ENCODE measurements around the gene MAP3K1. TPM values are rescaled to one million over a fixed set of nuclear protein-coding genes. Genes with fewer than 3 reads are reported as not detected.

MAP3K1 gene
- total RNA-seq, 4 donors from 2014 or later = 22.8 to 35.9 (median 29.9) TPM

DNA sequence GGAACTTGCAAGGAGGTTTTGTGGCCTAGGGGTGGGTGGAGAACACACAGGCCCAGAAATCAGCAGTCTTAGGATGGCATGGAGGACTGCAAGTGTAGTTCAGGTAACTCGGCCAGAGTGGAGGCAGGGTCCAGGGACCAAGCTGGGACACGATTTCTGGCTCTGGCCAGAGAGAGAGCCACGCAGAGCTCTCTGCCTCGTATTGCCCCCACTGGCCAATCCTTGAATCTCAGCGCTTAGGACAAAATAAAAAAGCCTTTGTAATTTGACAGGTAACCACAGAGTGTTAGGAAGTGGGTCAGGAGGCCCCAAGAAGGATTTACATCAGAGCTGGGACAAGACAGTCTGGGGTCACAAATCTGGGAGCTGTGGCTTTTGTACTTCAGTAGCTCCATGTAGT lies 11.7 kb downstream of the MAP3K1 start:
- Histone ChIP-seq H3K4me1 (peaks cover 12 to 99% (median 49%) of the 10 kb centered on the region in 3 donors), H3K4me3 (no peak overlapping the region), H3K27me3 (no peaks in the 10 kb centered on the region), H3K27ac (peak overlapping the region in 1 of 4 donors; percentile 32), H3K36me3 (no peaks in the 10 kb centered on the region), H3K9me3 (no peaks in the 10 kb centered on the region)
- no peak for DNase-seq
- intact Hi-C loops (cut with DNase I) = no loop called here
- 39 to 51% methylated on average over 5 of the region's 5 CpGs for WGBS, 2 donors
- TF ChIP-seq, protein P1, sequence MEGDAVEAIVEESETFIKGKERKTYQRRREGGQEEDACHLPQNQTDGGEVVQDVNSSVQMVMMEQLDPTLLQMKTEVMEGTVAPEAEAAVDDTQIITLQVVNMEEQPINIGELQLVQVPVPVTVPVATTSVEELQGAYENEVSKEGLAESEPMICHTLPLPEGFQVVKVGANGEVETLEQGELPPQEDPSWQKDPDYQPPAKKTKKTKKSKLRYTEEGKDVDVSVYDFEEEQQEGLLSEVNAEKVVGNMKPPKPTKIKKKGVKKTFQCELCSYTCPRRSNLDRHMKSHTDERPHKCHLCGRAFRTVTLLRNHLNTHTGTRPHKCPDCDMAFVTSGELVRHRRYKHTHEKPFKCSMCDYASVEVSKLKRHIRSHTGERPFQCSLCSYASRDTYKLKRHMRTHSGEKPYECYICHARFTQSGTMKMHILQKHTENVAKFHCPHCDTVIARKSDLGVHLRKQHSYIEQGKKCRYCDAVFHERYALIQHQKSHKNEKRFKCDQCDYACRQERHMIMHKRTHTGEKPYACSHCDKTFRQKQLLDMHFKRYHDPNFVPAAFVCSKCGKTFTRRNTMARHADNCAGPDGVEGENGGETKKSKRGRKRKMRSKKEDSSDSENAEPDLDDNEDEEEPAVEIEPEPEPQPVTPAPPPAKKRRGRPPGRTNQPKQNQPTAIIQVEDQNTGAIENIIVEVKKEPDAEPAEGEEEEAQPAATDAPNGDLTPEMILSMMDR (IDR thresholded peaks at IDR 0.05) = peak in 3 of 6 experiments; percentile 13 to 31 (median 24)
- no peak for TF ChIP-seq POLR2A (IDR thresholded peaks at IDR 0.05)

DNA sequence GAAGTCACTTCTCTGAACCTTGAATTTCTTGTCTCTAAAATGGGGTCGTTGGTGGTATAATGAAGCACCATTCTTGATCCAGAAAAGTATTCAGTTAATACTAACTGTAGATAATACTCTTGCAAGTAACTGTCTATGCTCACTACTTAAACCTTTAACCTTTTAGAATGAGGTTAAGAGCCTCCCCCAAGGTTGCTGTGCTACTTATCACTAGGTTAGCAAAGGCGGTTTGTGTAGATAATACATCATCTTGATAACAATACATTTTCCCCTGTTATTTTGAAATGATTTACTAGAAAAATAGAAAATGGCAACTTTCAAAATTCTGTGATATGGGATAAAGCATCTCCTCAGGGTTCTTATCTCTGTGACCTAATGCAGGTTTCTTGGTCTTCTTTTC lies 12.6 kb downstream of the MAP3K1 start:
- Histone ChIP-seq H3K4me1 (peaks cover 7 to 99% (median 44%) of the 10 kb centered on the region in 3 donors), H3K27me3 (no peaks in the 10 kb centered on the region), H3K27ac (no peak overlapping the region), H3K4me3 (no peak overlapping the region), H3K9me3 (no peaks in the 10 kb centered on the region), H3K36me3 (no peaks in the 10 kb centered on the region)
- WGBS, 2 donors = 73 to 85% methylated on average over 2 of the region's 2 CpGs
- DNase-seq = no peak
- TF ChIP-seq POLR2A (IDR thresholded peaks at IDR 0.05) = no peak
- TF ChIP-seq, protein P1 (IDR thresholded peaks at IDR 0.05) = no peak
- intact Hi-C loops (cut with DNase I) = no loop called here

DNA sequence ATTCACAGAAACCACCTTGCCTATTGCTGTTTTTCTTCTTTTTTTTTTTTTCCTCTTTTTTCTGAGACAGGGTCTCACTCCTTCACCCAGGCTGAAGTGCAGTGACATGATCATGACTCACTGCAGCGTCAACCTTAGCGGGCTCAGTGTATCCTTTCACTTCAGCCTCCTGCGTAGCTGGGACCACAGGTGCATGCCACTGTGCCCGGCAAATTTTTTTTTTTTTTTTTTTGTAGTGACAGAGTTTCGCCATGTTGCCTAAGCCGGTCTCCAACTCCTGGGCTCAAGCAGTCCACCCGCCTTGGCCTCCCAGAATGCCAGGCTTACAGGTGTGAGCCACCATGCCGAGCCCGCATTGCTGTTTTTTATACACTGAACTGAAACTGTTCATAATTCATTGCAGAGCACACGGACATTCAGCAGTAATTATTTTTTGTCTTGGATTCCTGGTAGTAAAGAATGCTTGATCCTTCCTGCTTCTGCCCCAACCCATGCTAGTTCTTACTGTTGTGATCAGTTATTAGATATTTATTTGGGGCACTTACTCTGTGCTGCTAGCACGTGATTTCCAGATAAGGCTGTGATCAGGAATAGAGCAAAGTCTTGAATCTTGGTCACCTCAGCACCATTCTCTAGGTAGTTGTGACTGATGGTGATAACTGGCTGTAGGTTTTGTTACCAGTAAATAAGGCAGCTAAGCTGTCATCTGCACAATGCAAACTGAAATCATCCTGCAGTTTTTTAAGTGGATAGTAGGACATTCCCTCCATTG lies 14.0 kb downstream of the MAP3K1 start:
- H3K36me3 ChIP-seq = no peaks in the 10 kb centered on the region
- TF ChIP-seq POLR2A (IDR thresholded peaks at IDR 0.05) = no peak
- TF ChIP-seq, protein P1 (IDR thresholded peaks at IDR 0.05) = no peak
- H3K27ac ChIP-seq = peak overlapping the region in 1 of 4 donors; percentile 21
- 55 to 56% methylated on average over 9 to 11 of the region's 11 CpGs for WGBS, 2 donors
- no peaks in the 10 kb centered on the region for H3K9me3 ChIP-seq
- H3K4me1 ChIP-seq = peaks cover 0 to 99% (median 38%) of the 10 kb centered on the region in 3 donors
- peak overlapping the region in 1 of 4 donors; percentile 35 for H3K4me3 ChIP-seq
- DNase-seq = no peak
- intact Hi-C loops (cut with DNase I) = no loop called here
- no peaks in the 10 kb centered on the region for H3K27me3 ChIP-seq

DNA sequence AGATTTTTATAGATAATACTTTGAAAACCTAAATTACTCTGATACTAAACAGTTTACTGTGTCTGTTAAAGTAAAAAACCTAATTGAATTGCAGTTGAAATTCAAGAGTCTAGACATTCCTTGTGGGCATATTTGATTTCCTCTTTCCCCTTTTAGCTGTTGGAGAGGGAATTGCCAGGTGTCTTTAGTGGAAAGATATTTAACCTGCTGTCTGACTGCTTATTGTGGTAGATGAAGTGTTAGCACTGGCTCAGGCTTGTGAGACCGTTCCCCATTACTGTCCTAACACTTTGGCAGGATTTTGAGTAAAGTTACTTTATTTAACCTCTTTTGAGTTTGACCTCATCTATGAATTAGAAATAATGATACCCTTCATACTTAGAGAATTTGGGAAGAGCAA lies 16.4 kb downstream of the MAP3K1 start:
- no peak for TF ChIP-seq POLR2A (IDR thresholded peaks at IDR 0.05)
- TF ChIP-seq, protein P1 (IDR thresholded peaks at IDR 0.05) = no peak
- no peak overlapping the region for H3K27ac ChIP-seq
- no peak overlapping the region for H3K4me3 ChIP-seq
- intact Hi-C loops (cut with DNase I) = no loop called here
- H3K27me3 ChIP-seq = no peaks in the 10 kb centered on the region
- H3K9me3 ChIP-seq = no peaks in the 10 kb centered on the region
- H3K4me1 ChIP-seq = peaks cover 4 to 97% (median 23%) of the 10 kb centered on the region in 3 donors
- no peak for DNase-seq
- no peaks in the 10 kb centered on the region for H3K36me3 ChIP-seq
- 35 to 69% methylated on average over 1 of the region's 1 CpG for WGBS, 2 donors

DNA sequence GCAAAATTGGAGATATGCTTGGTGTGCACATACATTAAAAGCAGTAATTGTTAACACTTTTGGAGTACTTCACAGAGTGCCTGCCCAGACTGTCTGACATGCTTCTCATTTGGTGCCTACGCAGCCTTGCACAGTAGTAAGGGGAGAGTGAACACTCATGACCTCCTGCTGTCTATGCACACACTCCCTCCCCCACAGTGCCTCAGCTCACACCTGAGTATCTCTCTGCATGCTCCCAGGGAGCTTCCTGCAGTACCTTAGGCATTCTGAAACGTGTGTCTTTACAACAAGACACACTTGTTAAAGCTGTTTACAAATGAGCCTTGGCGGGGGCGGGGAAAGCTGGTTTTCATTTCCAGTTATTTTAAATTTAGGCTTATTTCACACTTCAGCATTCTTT lies 18.0 kb downstream of the MAP3K1 start:
- H3K27me3 ChIP-seq = no peaks in the 10 kb centered on the region
- no peak overlapping the region for H3K4me3 ChIP-seq
- DNase-seq = no peak
- TF ChIP-seq POLR2A (IDR thresholded peaks at IDR 0.05) = no peak
- TF ChIP-seq, protein P1 (IDR thresholded peaks at IDR 0.05) = no peak
- WGBS, 2 donors = 73 to 82% methylated on average over 4 of the region's 4 CpGs
- no peaks in the 10 kb centered on the region for H3K9me3 ChIP-seq
- H3K4me1 ChIP-seq = peaks cover 14 to 97% (median 34%) of the 10 kb centered on the region in 3 donors
- H3K27ac ChIP-seq = peak overlapping the region in 1 of 4 donors; percentile 17
- intact Hi-C loops (cut with DNase I) = no loop called here
- H3K36me3 ChIP-seq = no peaks in the 10 kb centered on the region

All from esophagus squamous epithelium (tissue), 5 donors.